H4 (cell line): Measurements from ENCODE around the gene ZNF256. TPM values are rescaled to one million over a fixed set of nuclear protein-coding genes. Genes with fewer than 3 reads are reported as not detected.

Experiments used
- total RNA-seq: library from RNA; depleted of rRNA; stranded (reverse); fragments of >200 nt; shearing (Covaris generic); gene quantifications from 2 replicates; pipeline ENCODE4 v1.2.3, GENCODE V29; 2014; rRNA removed

ZNF256 gene
- total RNA-seq, 1 experiment from 2014 or later = 8.7 TPM

Other genes with a start within 250 kb of the ZNF256 start
- not detected in 2 replicates for gene ZNF154, start 238.5 kb downstream of the ZNF256 start, total RNA-seq
- 0.41 and 0.74 TPM in 2 replicates for gene ZNF671, start 220.1 kb downstream of the ZNF256 start, total RNA-seq
- 10.7 and 23.8 TPM in 2 replicates for gene ZNF776, start 200.9 kb downstream of the ZNF256 start, total RNA-seq
- 12.7 and 19.3 TPM in 2 replicates for gene ZNF586, start 178.0 kb downstream of the ZNF256 start, total RNA-seq
- gene ZNF552, start 132.8 kb downstream of the ZNF256 start, total RNA-seq = 3.9 and 4.3 TPM in 2 replicates
- 7.4 and 11.9 TPM in 2 replicates for gene ZNF587B, start 117.4 kb downstream of the ZNF256 start, total RNA-seq
- 4.3 and 11.9 TPM in 2 replicates for gene ZNF587, start 97.8 kb downstream of the ZNF256 start, total RNA-seq
- 3.6 and 11.1 TPM in 2 replicates for gene ZNF814, start 58.7 kb downstream of the ZNF256 start, total RNA-seq
- 4.9 and 12.1 TPM in 2 replicates for gene ZNF417, start 31.1 kb downstream of the ZNF256 start, total RNA-seq
- 0.50 TPM in 1 of 2 replicates, not detected in the other for gene ZNF418, start 12.3 kb downstream of the ZNF256 start, total RNA-seq
- not detected in 2 replicates for gene C19orf18, start 26.8 kb upstream of the ZNF256 start, total RNA-seq
- gene ZNF606, start 55.1 kb upstream of the ZNF256 start, total RNA-seq = 6.5 and 7.7 TPM in 2 replicates
- gene ZSCAN1, start 86.3 kb upstream of the ZNF256 start, total RNA-seq = 1.8 TPM in 1 of 2 replicates, not detected in the other
- gene ZNF135, start 111.6 kb upstream of the ZNF256 start, total RNA-seq = not detected in 2 replicates
- gene ZSCAN18, start 150.5 kb upstream of the ZNF256 start, total RNA-seq = 2.2 and 3.8 TPM in 2 replicates
- 8.7 and 11.1 TPM in 2 replicates for gene ZNF329, start 203.1 kb upstream of the ZNF256 start, total RNA-seq
- 14.5 and 22.8 TPM in 2 replicates for gene ZNF274, start 235.4 kb upstream of the ZNF256 start, total RNA-seq